Hepatocyte (in vitro differentiated cells): ENCODE measurements around the gene C5orf58.

ENCODE experiments used
- EZH2 ChIP-seq: fragments of 200-600 bp; sonication (generic); IDR thresholded peaks from 2 replicates; pipeline ENCODE4 v1.6.1; 2016; ENCODE audit warnings: antibody characterized with exemption, mild to moderate bottlenecking, borderline replicate concordance
- EZH2phosphoT487 ChIP-seq: fragments of 200-600 bp; sonication (generic); IDR thresholded peaks from one replicate; pipeline ENCODE4 v1.6.1; 2018; ENCODE audit warnings: antibody characterized with exemption, mild to moderate bottlenecking, low read depth, moderate library complexity; ENCODE audit not compliant: unreplicated experiment, severe bottlenecking
- TF ChIP-seq, protein P1 (sequence below): fragments of 200-600 bp; sonication (generic); IDR thresholded peaks from 2 replicates; pipeline ENCODE4 v1.5.1; 2016; ENCODE audit warnings: antibody characterized with exemption, mild to moderate bottlenecking; ENCODE audit not compliant: poor library complexity

DNA sequence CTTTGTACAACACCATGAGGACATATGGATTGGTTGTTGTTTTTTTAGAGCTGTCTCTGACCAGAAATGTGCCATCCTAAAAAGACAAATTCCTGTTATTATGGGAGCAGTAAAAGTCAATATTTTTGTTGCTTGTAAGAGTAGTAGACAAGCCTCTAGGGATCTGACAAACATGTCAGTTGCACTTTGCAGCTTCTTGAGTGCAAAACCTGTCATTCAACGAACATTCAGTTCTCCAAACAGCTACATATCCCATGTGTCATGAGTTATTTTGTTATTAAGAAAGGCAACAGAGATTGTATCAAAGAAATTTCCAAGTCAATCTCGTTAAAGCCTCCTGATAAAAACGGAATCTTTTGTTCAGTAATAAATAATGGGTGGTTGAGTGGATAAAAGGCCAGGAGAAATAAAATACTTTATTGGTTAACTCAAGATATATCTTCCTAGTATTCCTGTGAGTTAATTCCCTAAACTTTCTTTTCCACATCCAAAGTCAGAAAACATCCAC is 18.1 kb downstream of the C5orf58 start:
- TF ChIP-seq, protein P1, sequence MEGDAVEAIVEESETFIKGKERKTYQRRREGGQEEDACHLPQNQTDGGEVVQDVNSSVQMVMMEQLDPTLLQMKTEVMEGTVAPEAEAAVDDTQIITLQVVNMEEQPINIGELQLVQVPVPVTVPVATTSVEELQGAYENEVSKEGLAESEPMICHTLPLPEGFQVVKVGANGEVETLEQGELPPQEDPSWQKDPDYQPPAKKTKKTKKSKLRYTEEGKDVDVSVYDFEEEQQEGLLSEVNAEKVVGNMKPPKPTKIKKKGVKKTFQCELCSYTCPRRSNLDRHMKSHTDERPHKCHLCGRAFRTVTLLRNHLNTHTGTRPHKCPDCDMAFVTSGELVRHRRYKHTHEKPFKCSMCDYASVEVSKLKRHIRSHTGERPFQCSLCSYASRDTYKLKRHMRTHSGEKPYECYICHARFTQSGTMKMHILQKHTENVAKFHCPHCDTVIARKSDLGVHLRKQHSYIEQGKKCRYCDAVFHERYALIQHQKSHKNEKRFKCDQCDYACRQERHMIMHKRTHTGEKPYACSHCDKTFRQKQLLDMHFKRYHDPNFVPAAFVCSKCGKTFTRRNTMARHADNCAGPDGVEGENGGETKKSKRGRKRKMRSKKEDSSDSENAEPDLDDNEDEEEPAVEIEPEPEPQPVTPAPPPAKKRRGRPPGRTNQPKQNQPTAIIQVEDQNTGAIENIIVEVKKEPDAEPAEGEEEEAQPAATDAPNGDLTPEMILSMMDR = no peak
- TF ChIP-seq EZH2 (no peak), EZH2phosphoT487 (no peak)
